ENCODE data around the gene PCBP3.
A peak's percentile ranks its signal among the peaks of the same experiment; 100 is the strongest.

Gene PCBP3

DNA sequence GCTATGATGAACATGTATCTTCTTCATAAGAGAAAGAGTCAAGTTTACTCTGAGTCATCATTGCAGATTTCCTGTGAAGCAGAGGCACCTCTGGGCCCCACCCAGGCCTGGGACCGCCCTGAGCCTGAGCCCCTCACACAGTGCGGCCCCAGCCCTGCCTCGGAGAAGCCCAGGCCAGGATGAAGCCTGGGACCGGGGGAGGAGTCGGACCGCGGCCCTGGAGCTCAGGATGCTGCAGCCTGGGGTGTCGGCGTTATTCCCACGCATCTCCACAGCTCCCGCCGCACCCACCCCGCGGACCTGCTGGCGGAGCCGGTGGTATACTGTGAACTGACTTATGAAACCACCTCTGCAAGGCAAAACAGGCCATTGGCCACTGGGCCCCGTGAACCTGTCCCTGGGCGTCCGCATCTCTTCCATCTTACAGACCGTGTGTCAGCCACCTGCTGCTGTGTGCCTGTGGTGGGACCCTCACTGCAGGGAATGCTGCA lies 335.7 kb downstream of the PCBP3 start:
- DNase-seq = peak; percentile 52
- Histone ChIP-seq H3K4me3 (ENCODE audit: low read depth, low read length) (no peak overlapping the region), H3K9me3 (ENCODE audit: severe bottlenecking) (peaks cover 3% of the 10 kb centered on the region), H3K36me3 (no peaks in the 10 kb centered on the region), H3K27ac (no peak overlapping the region), H3K27me3 (ENCODE audit: insufficient read depth, low read depth, severe bottlenecking) (no peaks in the 10 kb centered on the region)
- TF ChIP-seq, protein P1, sequence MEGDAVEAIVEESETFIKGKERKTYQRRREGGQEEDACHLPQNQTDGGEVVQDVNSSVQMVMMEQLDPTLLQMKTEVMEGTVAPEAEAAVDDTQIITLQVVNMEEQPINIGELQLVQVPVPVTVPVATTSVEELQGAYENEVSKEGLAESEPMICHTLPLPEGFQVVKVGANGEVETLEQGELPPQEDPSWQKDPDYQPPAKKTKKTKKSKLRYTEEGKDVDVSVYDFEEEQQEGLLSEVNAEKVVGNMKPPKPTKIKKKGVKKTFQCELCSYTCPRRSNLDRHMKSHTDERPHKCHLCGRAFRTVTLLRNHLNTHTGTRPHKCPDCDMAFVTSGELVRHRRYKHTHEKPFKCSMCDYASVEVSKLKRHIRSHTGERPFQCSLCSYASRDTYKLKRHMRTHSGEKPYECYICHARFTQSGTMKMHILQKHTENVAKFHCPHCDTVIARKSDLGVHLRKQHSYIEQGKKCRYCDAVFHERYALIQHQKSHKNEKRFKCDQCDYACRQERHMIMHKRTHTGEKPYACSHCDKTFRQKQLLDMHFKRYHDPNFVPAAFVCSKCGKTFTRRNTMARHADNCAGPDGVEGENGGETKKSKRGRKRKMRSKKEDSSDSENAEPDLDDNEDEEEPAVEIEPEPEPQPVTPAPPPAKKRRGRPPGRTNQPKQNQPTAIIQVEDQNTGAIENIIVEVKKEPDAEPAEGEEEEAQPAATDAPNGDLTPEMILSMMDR (IDR thresholded peaks at IDR 0.05; ENCODE audit: low read depth, low read length) = no peak

DNA sequence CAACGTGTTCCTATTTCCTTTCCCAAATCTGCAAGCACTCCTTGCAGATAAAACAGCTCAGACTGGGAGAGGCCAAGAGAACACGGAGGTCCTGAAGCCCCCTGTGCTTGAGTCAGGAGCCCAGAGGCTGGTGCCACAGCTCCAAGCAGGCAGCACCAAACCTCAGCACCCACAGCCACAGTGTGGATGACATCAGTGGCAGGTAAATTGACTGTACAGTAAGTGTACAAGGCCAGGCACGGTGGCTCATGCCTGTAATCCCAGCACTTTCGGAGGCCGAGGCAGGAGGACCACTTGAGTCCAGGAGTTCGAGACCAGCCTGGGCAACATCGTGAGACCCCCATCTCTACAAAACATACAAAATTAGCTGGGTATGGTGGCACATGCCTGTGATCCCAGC lies 336.1 kb downstream of the PCBP3 start:
- TF ChIP-seq, protein P1 (IDR thresholded peaks at IDR 0.05; ENCODE audit: low read depth, low read length) = no peak
- no peak overlapping the region for H3K27ac ChIP-seq

DNA sequence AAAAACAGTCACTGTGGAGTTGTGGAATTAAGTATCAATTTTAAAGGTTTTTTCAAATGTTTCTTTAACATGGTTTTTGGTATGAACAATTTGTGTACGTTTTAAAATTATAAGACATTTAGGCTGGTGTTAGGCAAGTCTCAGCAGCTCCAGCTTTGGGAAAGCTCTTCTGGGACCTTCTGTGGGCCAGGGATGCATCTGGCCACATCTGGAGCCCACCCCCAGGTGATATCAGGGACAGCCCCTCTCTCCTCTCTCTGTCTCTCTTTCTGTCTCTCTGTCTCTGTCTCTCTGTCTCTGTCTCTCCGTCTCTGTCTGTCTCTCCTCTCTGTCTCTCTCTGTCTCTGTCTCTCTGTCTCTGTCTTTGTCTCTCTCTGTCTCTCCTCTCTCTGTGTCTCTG lies 336.7 kb downstream of the PCBP3 start:
- no peak for DNase-seq
- H3K9me3 ChIP-seq (ENCODE audit: severe bottlenecking) = peaks cover 3% of the 10 kb centered on the region
- no peak overlapping the region for H3K27ac ChIP-seq
- peaks cover 6% of the 10 kb centered on the region for H3K36me3 ChIP-seq
- H3K27me3 ChIP-seq (ENCODE audit: insufficient read depth, low read depth, severe bottlenecking) = no peaks in the 10 kb centered on the region
- no peak overlapping the region for H3K4me3 ChIP-seq (ENCODE audit: low read depth, low read length)
- TF ChIP-seq, protein P1 (IDR thresholded peaks at IDR 0.05; ENCODE audit: low read depth, low read length) = no peak

More for the DNA sequence above, 336.1 kb downstream of the PCBP3 start:
- DNase-seq = peak; percentile 11
- Histone ChIP-seq H3K4me3 (ENCODE audit: low read depth, low read length) (no peak overlapping the region), H3K36me3 (no peaks in the 10 kb centered on the region), H3K9me3 (ENCODE audit: severe bottlenecking) (peaks cover 3% of the 10 kb centered on the region), H3K27me3 (ENCODE audit: insufficient read depth, low read depth, severe bottlenecking) (no peaks in the 10 kb centered on the region)

DNA sequence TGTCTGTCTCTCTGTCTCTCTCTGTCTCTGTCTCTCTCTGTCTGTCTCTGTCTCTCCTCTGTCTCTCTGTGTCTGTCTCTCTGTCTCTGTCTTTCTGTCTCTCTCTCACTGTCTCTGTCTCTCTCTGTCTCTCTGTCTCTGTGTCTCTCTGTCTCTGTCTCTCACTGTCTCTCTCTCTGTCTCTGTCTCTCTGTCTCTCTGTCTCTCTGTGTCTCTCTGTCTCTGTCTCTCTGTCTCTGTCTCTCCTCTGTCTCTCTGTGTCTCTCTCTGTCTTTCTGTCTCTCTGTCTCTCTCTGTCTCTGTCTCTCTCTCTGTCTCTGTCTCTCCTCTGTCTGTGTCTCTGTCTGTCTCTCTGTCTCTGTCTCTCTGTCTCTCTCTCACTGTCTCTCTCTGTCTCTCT lies 337.2 kb downstream of the PCBP3 start:
- Histone ChIP-seq H3K9me3 (ENCODE audit: severe bottlenecking) (peaks cover 3% of the 10 kb centered on the region), H3K27me3 (ENCODE audit: insufficient read depth, low read depth, severe bottlenecking) (no peaks in the 10 kb centered on the region), H3K36me3 (peaks cover 10% of the 10 kb centered on the region), H3K4me3 (ENCODE audit: low read depth, low read length) (peak overlapping the region; percentile 34), H3K27ac (no peak overlapping the region)
- DNase-seq = no peak
- TF ChIP-seq, protein P1 (IDR thresholded peaks at IDR 0.05; ENCODE audit: low read depth, low read length) = no peak

DNA sequence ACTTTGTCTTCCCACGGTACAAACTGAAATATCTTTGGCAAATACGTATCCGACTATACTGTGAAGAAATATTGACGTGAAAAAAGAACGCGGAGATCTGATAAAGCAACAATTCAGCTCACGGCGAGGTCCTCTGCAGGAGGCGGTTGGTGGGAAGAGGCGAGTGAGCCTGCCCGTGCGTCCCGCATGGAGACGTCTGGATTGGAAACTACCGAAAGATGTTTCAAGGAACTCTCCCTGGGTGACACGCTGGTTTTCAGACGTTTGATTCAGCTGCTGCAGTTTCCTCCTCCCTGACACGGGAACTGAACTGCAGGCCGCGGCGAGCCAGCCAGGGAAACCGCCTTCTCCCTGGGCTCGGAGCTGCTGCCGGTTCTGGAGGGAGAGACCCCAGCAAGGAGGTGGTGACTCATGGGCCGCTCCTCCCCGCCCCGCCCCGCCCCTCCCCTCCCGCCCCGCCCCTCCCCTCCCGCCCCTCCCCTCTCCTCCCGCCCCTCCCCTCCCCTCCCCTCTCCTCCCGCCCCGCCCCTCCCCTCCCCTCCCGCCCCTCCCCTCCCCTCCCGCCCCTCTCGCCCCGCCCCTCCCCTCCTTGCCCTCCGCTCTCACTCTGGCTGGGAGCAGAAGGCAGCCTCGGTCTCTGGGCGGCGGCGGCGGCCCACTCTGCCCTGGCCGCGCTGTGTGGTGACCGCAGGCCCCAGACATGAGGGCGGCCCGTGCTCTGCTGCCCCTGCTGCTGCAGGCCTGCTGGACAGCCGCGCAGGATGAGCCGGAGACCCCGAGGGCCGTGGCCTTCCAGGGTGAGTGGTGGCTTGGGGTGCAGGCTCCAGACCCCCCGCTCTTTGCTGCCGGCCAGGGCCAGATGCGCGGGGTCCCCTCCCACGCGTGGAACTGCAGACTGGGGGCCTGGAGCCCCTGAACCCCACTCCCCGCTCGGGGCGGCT lies 337.9 kb downstream of the PCBP3 start, which contains the start of gene COL6A1:
COL6A1 (plus strand) TSS at position 620 of the 941 bp plus-strand sequence; CDS start at position 701, 81 bp downstream.
- H3K27ac ChIP-seq = peak within 1 kb of the TSS; percentile 38
- TF ChIP-seq, protein P1 (IDR thresholded peaks at IDR 0.05; ENCODE audit: low read depth, low read length) = no peak
- H3K4me3 ChIP-seq (ENCODE audit: low read depth, low read length) = peak within 1 kb of the TSS; percentile 74

More for the DNA sequence above, 337.9 kb downstream of the PCBP3 start, which contains the start of gene COL6A1:
- peak; percentile 90 for DNase-seq
- peaks cover 3% of the 10 kb centered on the region for H3K9me3 ChIP-seq (ENCODE audit: severe bottlenecking)
- peaks cover 14% of the 10 kb centered on the region for H3K36me3 ChIP-seq
- H3K27me3 ChIP-seq (ENCODE audit: insufficient read depth, low read depth, severe bottlenecking) = no peaks in the 10 kb centered on the region

Measured in WERI-Rb-1 (cell line).